HG03432 (cell line): Measurements from ENCODE around the gene AGPAT4.

Source experiments
- ATAC-seq: cut with Tn5 transposase; IDR thresholded peaks from one replicate; pipeline ENCODE4 v1.9.1; 2021; ENCODE audit warnings: mild to moderate bottlenecking, moderate library complexity; ENCODE audit not compliant: unreplicated experiment

The AGPAT4 gene

GRCh38 chr6:161082215-161082614 lies 191.6 kb downstream of the AGPAT4 start:
- peak; percentile 38 for ATAC-seq

DNA sequence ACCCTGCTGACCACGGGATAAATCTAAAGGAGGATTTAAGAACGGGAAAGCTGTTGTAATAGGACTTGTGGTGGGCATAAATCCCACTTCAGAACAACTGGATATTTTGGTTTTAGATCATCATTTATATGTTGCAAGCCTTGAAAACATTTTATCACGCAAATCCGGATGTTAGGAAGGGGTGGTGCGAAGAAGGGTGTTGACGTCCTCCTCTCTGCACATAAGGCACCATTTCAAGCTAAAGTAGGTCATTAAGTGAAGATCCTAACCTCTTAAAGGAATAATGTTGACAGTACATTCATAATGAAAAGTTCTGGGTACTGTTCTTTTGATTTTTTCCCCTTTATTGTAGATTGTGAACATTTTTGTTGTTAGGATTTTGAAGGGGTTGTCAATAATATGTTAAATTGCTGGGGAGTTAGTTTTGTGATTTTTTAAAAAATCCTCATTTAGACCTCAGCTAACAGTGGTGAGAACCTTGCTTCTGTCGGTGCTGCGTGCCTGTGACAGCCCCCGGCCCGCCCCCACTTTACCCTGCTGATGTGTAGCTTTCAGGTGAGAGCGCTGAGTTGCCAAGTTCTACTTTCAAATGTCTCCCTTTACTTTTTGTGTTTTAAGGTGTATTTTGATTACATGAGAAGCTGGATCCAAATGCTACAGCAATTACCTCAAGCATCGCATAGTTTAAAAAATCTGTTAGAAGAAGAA lies 193.4 kb downstream of the AGPAT4 start:
- ATAC-seq: no peak
